Measurements from ENCODE around the gene VPS13D.
A peak's percentile ranks its signal among the peaks of the same experiment; 100 is the strongest.
"Not testable (repeated sequence)": the region's sequence is repeated elsewhere in the genome, so short reads cannot be mapped to it uniquely, and the experiment has no call there.

VPS13D gene

GRCh38 chr1:12451560-12451900 lies 221.7 kb downstream of the VPS13D start:
- no peak for DNase-seq (ENCODE audit: low read depth)

- DNase-seq (ENCODE audit: low read depth), result no peak
Observed at GRCh38 chr1:12452262-12452661, 222.4 kb downstream of the VPS13D start.

- DNase-seq (ENCODE audit: low read depth), result no peak
Observed at GRCh38 chr1:12453400-12454343, 223.8 kb downstream of the VPS13D start.

- DNase-seq (ENCODE audit: low read depth), result peak; percentile 79
Observed at GRCh38 chr1:12454406-12455391, 224.9 kb downstream of the VPS13D start.

- not testable (repeated sequence) for DNase-seq (ENCODE audit: low read depth)
Observed at GRCh38 chr1:12456081-12456480, 226.3 kb downstream of the VPS13D start.

- no peak for DNase-seq (ENCODE audit: low read depth)
Observed at GRCh38 chr1:12456979-12457378, 227.1 kb downstream of the VPS13D start.

- no peak for DNase-seq (ENCODE audit: low read depth)
Observed at GRCh38 chr1:12457771-12458170, 227.9 kb downstream of the VPS13D start.

- no peak for DNase-seq (ENCODE audit: low read depth)
Observed at GRCh38 chr1:12458571-12458970, 228.7 kb downstream of the VPS13D start.

GRCh38 chr1:12460121-12460520 lies 230.3 kb downstream of the VPS13D start:
- DNase-seq (ENCODE audit: low read depth), result no peak

GRCh38 chr1:12460911-12461621 lies 231.2 kb downstream of the VPS13D start:
- no peak for DNase-seq (ENCODE audit: low read depth)

- DNase-seq (ENCODE audit: low read depth), result no peak
Observed at GRCh38 chr1:12461754-12462153, 231.9 kb downstream of the VPS13D start.

GRCh38 chr1:12462586-12462985 lies 232.8 kb downstream of the VPS13D start:
- DNase-seq (ENCODE audit: low read depth), result no peak

- DNase-seq (ENCODE audit: low read depth), result no peak
Observed at GRCh38 chr1:12464045-12464461, 234.2 kb downstream of the VPS13D start.

- peak; percentile 99 for DNase-seq (ENCODE audit: low read depth)
Observed at GRCh38 chr1:12464598-12465056, 234.8 kb downstream of the VPS13D start.

- DNase-seq (ENCODE audit: low read depth), result no peak
Observed at GRCh38 chr1:12465126-12465525, 235.3 kb downstream of the VPS13D start.

GRCh38 chr1:12466816-12467215 lies 237.0 kb downstream of the VPS13D start:
- no peak for DNase-seq (ENCODE audit: low read depth)

- no peak for DNase-seq (ENCODE audit: low read depth)
Observed at GRCh38 chr1:12467570-12468286, 237.9 kb downstream of the VPS13D start.

- no peak for DNase-seq (ENCODE audit: low read depth)
Observed at GRCh38 chr1:12468323-12468722, 238.5 kb downstream of the VPS13D start.

GRCh38 chr1:12469493-12469892 lies 239.7 kb downstream of the VPS13D start:
- no peak for DNase-seq (ENCODE audit: low read depth)

- DNase-seq (ENCODE audit: low read depth), result no peak
Observed at GRCh38 chr1:12469990-12470389, 240.2 kb downstream of the VPS13D start.

GRCh38 chr1:12470916-12471315 lies 241.1 kb downstream of the VPS13D start:
- not testable (repeated sequence) for DNase-seq (ENCODE audit: low read depth)
